Measurements from ENCODE around the gene MTERF1.

- TF ChIP-seq EZH2phosphoT487 (IDR thresholded peaks at IDR 0.05; ENCODE audit: low read length), result no peak
- no peak for TF ChIP-seq CTCF (IDR thresholded peaks at IDR 0.05; ENCODE audit: low read length)
- TF ChIP-seq EZH2 (optimal IDR thresholded peaks at IDR 0.05; ENCODE audit: low read depth, low read length), result no peak
These were observed 35.0 kb upstream of the MTERF1 start for GRCh38 chr7:91915401-91916050.

Measured in MM.1S (cell line).